GM12874 (cell line): ENCODE results near the gene ADCK2.

Experiments used
- TF ChIP-seq, protein P1 (sequence below): IDR thresholded peaks from 2 replicates; pipeline ENCODE4 v1.5.1; 2011; ENCODE audit warnings: low read depth, mild to moderate bottlenecking, control low read depth, low read length, moderate library complexity; ENCODE audit not compliant: insufficient read depth

The ADCK2 gene

GRCh38 chr7:140641524-140642195, 31.1 kb upstream of the ADCK2 start:
- TF ChIP-seq, protein P1, sequence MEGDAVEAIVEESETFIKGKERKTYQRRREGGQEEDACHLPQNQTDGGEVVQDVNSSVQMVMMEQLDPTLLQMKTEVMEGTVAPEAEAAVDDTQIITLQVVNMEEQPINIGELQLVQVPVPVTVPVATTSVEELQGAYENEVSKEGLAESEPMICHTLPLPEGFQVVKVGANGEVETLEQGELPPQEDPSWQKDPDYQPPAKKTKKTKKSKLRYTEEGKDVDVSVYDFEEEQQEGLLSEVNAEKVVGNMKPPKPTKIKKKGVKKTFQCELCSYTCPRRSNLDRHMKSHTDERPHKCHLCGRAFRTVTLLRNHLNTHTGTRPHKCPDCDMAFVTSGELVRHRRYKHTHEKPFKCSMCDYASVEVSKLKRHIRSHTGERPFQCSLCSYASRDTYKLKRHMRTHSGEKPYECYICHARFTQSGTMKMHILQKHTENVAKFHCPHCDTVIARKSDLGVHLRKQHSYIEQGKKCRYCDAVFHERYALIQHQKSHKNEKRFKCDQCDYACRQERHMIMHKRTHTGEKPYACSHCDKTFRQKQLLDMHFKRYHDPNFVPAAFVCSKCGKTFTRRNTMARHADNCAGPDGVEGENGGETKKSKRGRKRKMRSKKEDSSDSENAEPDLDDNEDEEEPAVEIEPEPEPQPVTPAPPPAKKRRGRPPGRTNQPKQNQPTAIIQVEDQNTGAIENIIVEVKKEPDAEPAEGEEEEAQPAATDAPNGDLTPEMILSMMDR, result no peak

- TF ChIP-seq, protein P1, result no peak
Measured at GRCh38 chr7:140643416-140643815, 29.3 kb upstream of the ADCK2 start.

DNA sequence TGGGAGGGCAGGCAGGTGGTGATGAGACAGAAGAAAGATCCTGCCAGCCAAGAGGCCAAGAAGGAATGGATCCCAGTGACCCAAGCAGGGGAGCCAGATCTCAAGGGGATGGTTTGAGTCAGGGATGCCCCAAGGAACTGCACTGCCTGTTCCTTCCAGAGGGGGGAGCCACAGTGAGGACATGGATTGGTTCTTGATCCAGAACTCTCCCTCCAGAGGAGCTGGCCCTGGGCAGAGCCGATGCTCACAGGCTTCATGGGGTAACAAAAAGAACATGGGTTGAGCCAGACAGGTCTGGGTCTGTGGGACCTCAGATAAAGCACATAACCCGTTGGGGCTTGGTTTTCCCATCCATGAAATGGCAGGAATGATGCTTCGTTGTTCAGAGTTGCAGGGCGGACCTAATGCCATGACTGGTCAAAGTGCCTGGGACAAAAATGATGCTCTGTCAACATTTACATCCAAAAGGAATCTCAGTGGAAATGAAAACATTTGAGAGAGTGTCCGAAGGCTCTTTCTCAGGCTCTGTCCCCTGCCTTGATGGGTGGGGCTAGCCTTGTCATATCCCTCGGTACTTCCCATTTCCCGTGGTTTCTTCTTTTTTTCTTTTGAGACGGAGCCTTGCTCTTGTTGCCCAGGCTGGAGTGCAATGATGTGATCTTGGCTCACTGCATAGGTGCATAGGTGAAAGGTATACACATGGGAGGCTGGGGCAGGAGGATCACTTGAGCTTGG, 27.4 kb upstream of the ADCK2 start:
- TF ChIP-seq, protein P1, result peak; percentile 58

DNA sequence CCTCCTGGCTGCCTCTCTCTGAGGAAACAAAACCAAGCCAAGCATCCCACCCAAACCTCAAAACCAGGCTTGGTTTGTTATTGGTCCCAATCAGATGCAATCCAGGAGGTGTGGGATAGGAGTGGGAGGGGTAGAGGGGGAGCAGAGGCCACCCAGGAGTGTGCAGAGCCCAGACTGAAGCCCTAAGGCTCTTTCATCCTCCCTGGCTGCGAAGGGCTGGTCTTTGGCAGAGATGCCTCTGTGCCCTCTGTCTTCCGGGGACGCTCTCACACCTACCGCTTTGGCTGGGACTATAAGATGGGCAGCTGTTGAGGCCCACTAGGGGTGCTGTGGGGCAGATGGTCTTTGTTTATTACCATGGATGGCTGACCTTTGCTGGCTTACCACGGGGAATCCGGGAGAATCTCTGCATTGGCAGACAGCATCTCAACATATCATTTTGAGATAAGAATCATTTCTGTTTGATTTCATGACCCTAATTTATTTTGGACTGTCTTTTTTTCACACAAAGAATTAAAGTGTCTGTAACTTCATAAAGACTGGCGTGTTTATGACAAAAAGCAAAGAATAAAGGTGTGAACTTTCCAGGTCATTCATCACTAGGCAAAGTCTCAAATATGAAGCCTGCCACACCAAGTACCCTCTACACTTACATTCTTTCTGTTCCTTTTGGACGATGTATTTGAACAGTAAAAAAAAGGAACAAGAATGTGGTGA, 25.7 kb upstream of the ADCK2 start:
- TF ChIP-seq, protein P1, result peak; percentile 65

- TF ChIP-seq, protein P1, result no peak
Measured at GRCh38 chr7:140649556-140650205, 23.1 kb upstream of the ADCK2 start.

GRCh38 chr7:140650367-140650766, 22.4 kb upstream of the ADCK2 start:
- TF ChIP-seq, protein P1, result no peak
